GM12864 (cell line): ENCODE data around the gene AMDHD2.
"Not testable (repeated sequence)": the region's sequence is repeated elsewhere in the genome, so short reads cannot be mapped to it uniquely, and the experiment has no call there.

Experiments
- DNase-seq: peaks from one replicate; pipeline ENCODE4 v3.0.0-alpha.2; 2011; ENCODE audit warnings: low read depth
- H3K4me3 ChIP-seq: 2 replicates; pipeline ENCODE4 v1.5.1; 2011; ENCODE audit warnings: mild to moderate bottlenecking, low read depth, low read length, control low read depth

The AMDHD2 gene

DNA sequence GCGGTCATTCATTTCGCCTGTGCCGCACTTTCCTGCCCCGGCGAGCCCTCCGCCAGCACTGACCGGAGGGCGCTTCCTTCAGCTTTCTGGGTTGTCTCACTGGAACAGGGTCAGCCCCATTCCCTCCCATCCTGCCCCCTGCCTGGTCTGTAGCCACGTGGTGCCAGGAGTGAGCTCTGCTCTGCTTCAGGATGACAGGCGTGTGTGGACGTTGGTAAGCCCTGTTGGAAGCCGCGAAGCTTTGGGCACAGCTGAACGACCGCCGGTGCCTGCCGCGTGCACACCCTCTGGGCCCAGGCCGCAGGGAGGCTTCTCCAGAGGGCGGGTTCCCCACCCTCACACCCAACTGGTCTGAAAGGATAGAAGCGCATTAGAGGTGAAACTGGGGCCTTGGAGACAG, 60.6 kb downstream of the AMDHD2 start:
- DNase-seq, result not testable (repeated sequence)

More for the DNA sequence above, 60.6 kb downstream of the AMDHD2 start:
- not testable (repeated sequence) for H3K4me3 ChIP-seq
